CD4-positive, alpha-beta T cell (primary cell): Measurements from ENCODE around the gene CD300LB. TPM values are rescaled to one million over a fixed set of nuclear protein-coding genes. Genes with fewer than 3 reads are reported as not detected.
A peak's percentile ranks its signal among the peaks of the same experiment; 100 is the strongest.

Experiments
- ATAC-seq: fragments of 200-7000 bp; cut with Tn5 transposase; one replicate; pipeline ENCODE4 v1.10.0; 2022; ENCODE audit warnings: mild to moderate bottlenecking; ENCODE audit not compliant: poor library complexity
- CTCF ChIA-PET: fragments of 350-600 bp; sonication (Branson Sonifier 250); formaldehyde crosslinking; loops from one replicate; lab custom pipeline; 2021; ENCODE audit warnings: antibody characterized with exemption, inconsistent platforms; lab: Charles Lee
- POLR2A ChIA-PET: fragments of 350-600 bp; sonication (Branson Sonifier 250); formaldehyde crosslinking; loops from one replicate; lab custom pipeline; 2021; ENCODE audit warnings: antibody characterized with exemption, inconsistent platforms; lab: Charles Lee
- DNase-seq, 14 experiments: peaks; one replicate each; pipeline ENCODE4 v3.0.0-alpha.2; 2013 to 2020; ENCODE audit warnings: mixed read lengths in 2 of 14
- H3K27ac ChIP-seq, 2 donors: one replicate each; pipeline versions ENCODE4 v1.5.1 to v1.7.0; 2013; ENCODE audit warnings: low read length in 2 of 2, low read depth in 1 of 2, mild to moderate bottlenecking in 1 of 2
- H3K27me3 ChIP-seq, 2 experiments: 1 replicate in 1 of 2; 2 replicates in 1 of 2; pipeline versions ENCODE4 v1.6.1 to v1.7.0; 2013; ENCODE audit warnings: low read length in 2 of 2, control low read depth in 1 of 2, mild to moderate bottlenecking in 1 of 2, moderate library complexity in 1 of 2; ENCODE audit not compliant: insufficient read depth in 2 of 2, control insufficient read depth in 1 of 2
- H3K36me3 ChIP-seq: one replicate; pipeline ENCODE4 v1.6.1; 2013; ENCODE audit warnings: low read length, control low read depth; ENCODE audit not compliant: insufficient read depth
- H3K4me1 ChIP-seq: one replicate; pipeline ENCODE4 v1.6.1; 2013; ENCODE audit warnings: low read length, control low read depth; ENCODE audit not compliant: insufficient read depth
- H3K4me3 ChIP-seq: one replicate; pipeline ENCODE4 v1.5.1; 2013; ENCODE audit warnings: mild to moderate bottlenecking, low read length, moderate library complexity
- H3K9me3 ChIP-seq, 2 experiments: 1 replicate in 1 of 2; 2 replicates in 1 of 2; pipeline versions ENCODE4 v1.6.1 to v1.7.0; 2013; ENCODE audit warnings: low read length in 2 of 2, mild to moderate bottlenecking in 2 of 2, control low read depth in 1 of 2, moderate library complexity in 1 of 2; ENCODE audit not compliant: control insufficient read depth in 1 of 2, insufficient read depth in 1 of 2
- H3K27ac Mint-ChIP-seq: one replicate; pipeline ENCODE4 v1.8.0; 2020; ENCODE audit warnings: mixed read lengths
- H3K27me3 Mint-ChIP-seq: one replicate; pipeline ENCODE4 v1.8.0; 2021; ENCODE audit warnings: mixed read lengths
- H3K36me3 Mint-ChIP-seq: one replicate; pipeline ENCODE4 v1.8.0; 2021; ENCODE audit warnings: low read depth, mixed read lengths
- H3K4me1 Mint-ChIP-seq: one replicate; pipeline ENCODE4 v1.8.0; 2021; ENCODE audit warnings: low read depth, mixed read lengths
- H3K4me3 Mint-ChIP-seq: one replicate; pipeline ENCODE4 v1.8.0; 2020; ENCODE audit warnings: mild to moderate bottlenecking, mixed read lengths
- H3K9me3 Mint-ChIP-seq: one replicate; pipeline ENCODE4 v1.8.0; 2020; ENCODE audit warnings: mixed read lengths
- intact Hi-C, 2 experiments: fragments of 100-400 bp; cut with DNase I in 1 of 2; cut with micrococcal nuclease in 1 of 2; formaldehyde crosslinking; loops; one replicate each; pipeline versions ENCODE4 v1.15.1 to v1.9.0; 2023 to 2025; cut with DNase I, micrococcal nuclease
- total RNA-seq, 174 experiments: library from RNA in 2 of 174; stranded (reverse) in 2 of 174; gene quantifications; one replicate each; pipeline ENCODE4 v1.2.3 and lab custom pipeline; 2021 to 2026
- TF ChIP-seq, protein P1 (sequence below): fragments of 200-600 bp; IDR thresholded peaks from one replicate; pipeline ENCODE4 v1.8.0; 2022; ENCODE audit warnings: antibody characterized with exemption, mild to moderate bottlenecking

CD300LB gene
- total RNA-seq, 2 experiments from 2014 or later, result 0.36 to 0.56 TPM

DNA sequence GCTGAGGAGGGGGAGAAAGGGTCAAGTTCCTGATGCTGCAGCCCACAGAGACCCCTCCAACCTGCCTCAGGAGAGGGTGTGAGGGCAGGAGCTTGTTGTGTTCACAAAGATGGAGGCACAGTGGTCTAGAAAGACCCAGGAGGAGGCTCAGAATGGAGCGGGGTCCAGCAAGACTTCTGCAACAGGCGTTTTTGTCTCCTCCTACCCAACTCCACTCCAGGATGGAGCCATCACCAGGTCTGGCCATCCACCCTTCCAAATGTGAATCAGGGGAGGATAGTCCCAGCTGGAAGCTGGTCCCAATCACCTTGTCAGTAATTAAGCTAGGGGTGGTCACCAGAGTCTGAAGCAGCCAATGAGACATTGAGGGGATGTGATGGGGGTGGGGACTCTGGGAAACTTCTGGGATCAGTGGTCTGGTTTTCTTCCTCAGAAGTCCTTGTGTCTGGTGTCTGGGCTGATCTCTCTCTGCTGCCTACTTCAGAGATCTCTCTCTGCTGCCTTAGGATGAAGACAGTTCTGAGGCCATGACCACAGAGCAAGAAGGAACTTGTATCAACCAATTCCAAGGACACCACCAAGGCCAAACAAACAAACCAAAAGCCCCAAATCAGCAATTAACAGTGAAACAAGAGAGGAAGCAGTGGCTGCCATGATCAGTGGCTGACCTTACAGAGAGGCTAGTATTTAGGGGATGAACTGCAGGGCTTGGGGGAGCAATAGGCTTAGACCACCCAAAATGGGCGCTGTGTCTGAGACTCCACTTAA is 14.5 kb downstream of the CD300LB start:
- TF ChIP-seq, protein P1, sequence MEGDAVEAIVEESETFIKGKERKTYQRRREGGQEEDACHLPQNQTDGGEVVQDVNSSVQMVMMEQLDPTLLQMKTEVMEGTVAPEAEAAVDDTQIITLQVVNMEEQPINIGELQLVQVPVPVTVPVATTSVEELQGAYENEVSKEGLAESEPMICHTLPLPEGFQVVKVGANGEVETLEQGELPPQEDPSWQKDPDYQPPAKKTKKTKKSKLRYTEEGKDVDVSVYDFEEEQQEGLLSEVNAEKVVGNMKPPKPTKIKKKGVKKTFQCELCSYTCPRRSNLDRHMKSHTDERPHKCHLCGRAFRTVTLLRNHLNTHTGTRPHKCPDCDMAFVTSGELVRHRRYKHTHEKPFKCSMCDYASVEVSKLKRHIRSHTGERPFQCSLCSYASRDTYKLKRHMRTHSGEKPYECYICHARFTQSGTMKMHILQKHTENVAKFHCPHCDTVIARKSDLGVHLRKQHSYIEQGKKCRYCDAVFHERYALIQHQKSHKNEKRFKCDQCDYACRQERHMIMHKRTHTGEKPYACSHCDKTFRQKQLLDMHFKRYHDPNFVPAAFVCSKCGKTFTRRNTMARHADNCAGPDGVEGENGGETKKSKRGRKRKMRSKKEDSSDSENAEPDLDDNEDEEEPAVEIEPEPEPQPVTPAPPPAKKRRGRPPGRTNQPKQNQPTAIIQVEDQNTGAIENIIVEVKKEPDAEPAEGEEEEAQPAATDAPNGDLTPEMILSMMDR, result no peak
- no peak for DNase-seq
- CTCF ChIA-PET, result no interaction called here
- no peaks in the 10 kb centered on the region for H3K36me3 ChIP-seq
- no peak overlapping the region for H3K4me3 ChIP-seq
- POLR2A ChIA-PET, result no interaction called here
- H3K9me3 ChIP-seq, result peaks cover 0 to 5% of the 10 kb centered on the region in 2 experiments
- Mint-ChIP-seq H3K9me3 (peaks cover 11% of the 10 kb centered on the region), H3K27ac (no peak overlapping the region), H3K27me3 (peaks cover 51% of the 10 kb centered on the region), H3K36me3 (peaks cover 13% of the 10 kb centered on the region), H3K4me1 (peaks cover 9% of the 10 kb centered on the region), H3K4me3 (no peak overlapping the region)
- H3K4me1 ChIP-seq, result peaks cover 3% of the 10 kb centered on the region
- H3K27me3 ChIP-seq, result peaks cover 11 to 23% of the 10 kb centered on the region in 2 experiments
- H3K27ac ChIP-seq, result no peak overlapping the region
- intact Hi-C loops, result no loop called here
- no peak for ATAC-seq

DNA sequence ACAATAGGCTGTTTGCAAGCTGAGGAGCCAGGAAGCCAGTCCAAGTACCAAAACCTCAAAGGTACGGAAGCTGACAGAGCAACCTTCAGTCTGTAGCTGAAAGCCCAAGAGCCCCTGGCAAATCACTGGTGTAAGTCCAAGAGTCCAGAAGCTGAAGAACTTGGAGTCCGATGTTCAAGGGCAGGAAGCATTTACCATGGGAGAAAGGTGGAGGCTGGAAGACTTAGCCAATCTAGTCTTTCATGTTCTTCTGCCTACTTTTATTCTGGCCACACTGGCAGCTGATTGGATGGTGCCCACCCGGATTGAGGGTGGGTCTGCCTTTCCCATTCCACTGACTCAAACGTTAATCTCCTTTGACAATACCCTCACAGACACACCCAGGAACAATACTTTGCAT is 15.3 kb downstream of the CD300LB start:
- ATAC-seq (no peak), DNase-seq (no peak)
- no peaks in the 10 kb centered on the region for H3K4me1 ChIP-seq
- H3K27me3 ChIP-seq, result peaks cover 3 to 16% of the 10 kb centered on the region in 2 experiments
- TF ChIP-seq, protein P1, result no peak
- CTCF ChIA-PET, result no interaction called here
- no peaks in the 10 kb centered on the region for H3K36me3 ChIP-seq
- H3K36me3 Mint-ChIP-seq, result peaks cover 12% of the 10 kb centered on the region
- no peak overlapping the region for H3K4me3 Mint-ChIP-seq
- peaks cover 11% of the 10 kb centered on the region for H3K9me3 Mint-ChIP-seq
- H3K4me3 ChIP-seq, result no peak overlapping the region
- H3K27ac ChIP-seq, result no peak overlapping the region
- peaks cover 9% of the 10 kb centered on the region for H3K4me1 Mint-ChIP-seq
- intact Hi-C loops, result no loop called here
- peaks cover 43% of the 10 kb centered on the region for H3K27me3 Mint-ChIP-seq
- no peak overlapping the region for H3K27ac Mint-ChIP-seq
- H3K9me3 ChIP-seq, result peaks cover 0 to 2% of the 10 kb centered on the region in 2 experiments
- POLR2A ChIA-PET, result no interaction called here

GRCh38 chr17:74514632-74515334 is 16.5 kb downstream of the CD300LB start:
- Histone ChIP-seq H3K27ac (no peak overlapping the region), H3K4me1 (no peaks in the 10 kb centered on the region), H3K4me3 (no peak overlapping the region), H3K36me3 (no peaks in the 10 kb centered on the region), H3K9me3 (no peaks in the 10 kb centered on the region), H3K27me3 (peaks cover 3 to 11% of the 10 kb centered on the region in 2 experiments)
- Mint-ChIP-seq H3K9me3 (peaks cover 11% of the 10 kb centered on the region), H3K4me1 (peaks cover 9% of the 10 kb centered on the region), H3K27me3 (peaks cover 34% of the 10 kb centered on the region), H3K4me3 (peak overlapping the region; percentile 69), H3K27ac (peak overlapping the region; percentile 88), H3K36me3 (peaks cover 10% of the 10 kb centered on the region)
- ChIA-PET POLR2A (no interaction called here), CTCF (no interaction called here)
- DNase-seq (peak in 1 of 14 experiments; percentile 5), ATAC-seq (peak; percentile 34)
- TF ChIP-seq, protein P1, result no peak
- intact Hi-C loops, result no loop called here
